HG02840 (cell line): ENCODE results near the gene ATP6V1B1.

ENCODE experiments used
- ATAC-seq: cut with Tn5 transposase; IDR thresholded peaks from one replicate; pipeline ENCODE4 v1.9.1; 2021; ENCODE audit warnings: mild to moderate bottlenecking, moderate library complexity, moderate number of reproducible peaks; ENCODE audit not compliant: unreplicated experiment, low FRiP score

The ATP6V1B1 gene

DNA sequence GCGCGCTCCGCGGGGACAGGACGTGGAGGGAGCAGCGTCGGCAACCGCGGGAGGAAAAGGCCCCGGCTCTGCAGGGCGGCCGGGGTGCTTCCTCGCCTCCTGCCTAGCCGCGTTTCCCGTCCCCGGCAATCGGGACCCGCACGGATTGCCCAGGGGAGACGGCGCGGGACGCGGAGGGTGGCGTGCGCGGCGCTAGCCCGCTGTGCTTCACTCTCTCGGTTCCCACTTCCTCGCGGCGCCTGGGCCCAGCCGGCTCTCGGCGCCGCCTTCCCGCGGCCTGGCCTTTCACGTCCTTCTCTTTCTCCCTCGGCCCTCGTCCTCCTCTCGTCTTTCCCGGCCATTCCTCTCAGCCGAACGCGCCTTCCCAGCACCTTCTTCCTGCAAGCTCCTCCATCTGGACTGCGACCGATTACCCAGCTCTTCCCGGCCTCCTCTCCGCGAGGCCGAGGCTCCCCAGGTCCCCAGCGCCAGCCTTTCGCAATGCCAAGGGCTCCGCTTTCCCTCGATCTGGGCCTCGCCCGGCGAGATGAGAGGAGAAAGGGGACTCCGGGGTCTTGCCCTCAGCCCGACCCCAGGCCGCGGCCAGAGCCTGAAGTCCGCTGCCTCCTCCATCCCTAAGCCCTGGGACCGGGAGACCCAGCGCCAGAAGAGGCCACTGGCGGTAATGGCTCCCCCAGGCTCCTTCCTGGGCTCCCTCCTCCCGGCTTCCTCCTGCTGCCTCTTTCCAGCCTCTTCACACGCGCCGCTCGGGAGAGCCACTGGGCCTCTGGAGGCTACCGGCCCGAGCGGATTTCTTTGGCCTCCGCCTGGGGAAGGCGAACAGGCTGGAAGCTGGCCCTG, 34.3 kb upstream of the ATP6V1B1 start:
- no peak for ATAC-seq

DNA sequence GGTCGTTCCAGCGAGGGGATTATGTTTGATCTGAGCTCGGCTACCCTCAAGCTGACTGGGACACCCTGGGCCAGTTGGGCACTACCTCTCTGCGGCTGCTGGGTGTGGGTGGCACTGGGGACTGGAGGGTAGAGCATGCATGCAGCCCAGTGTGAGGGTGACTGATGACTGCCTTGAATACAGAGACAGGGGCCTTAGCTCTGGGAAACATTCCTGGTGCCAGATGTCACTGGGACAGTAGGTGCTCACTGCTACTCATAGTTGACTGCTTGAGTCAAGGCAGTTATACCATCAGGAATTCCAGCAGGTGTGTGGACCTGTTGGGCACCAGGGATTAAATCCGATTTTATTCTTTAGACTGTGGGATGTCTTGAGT, 33.6 kb upstream of the ATP6V1B1 start:
- ATAC-seq: no peak

DNA sequence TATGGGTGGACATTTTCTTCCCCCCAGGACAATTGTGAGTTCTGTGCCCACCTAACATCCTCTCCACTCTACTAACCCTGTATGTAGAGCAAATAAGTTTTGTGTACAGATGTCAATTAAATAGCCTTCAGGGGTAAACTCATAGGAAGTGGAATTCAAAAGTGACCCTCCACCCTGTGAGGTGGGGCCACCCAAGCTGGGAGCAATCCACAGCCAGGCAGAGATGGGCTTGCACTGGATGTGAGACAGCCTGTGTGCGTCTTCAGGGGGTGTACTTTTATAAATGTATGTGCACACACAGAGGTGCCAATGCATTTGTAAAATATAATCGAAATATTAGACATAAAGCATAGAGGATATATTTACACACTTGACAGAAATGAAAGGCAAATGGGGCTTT, 33.1 kb upstream of the ATP6V1B1 start:
- no peak for ATAC-seq

DNA sequence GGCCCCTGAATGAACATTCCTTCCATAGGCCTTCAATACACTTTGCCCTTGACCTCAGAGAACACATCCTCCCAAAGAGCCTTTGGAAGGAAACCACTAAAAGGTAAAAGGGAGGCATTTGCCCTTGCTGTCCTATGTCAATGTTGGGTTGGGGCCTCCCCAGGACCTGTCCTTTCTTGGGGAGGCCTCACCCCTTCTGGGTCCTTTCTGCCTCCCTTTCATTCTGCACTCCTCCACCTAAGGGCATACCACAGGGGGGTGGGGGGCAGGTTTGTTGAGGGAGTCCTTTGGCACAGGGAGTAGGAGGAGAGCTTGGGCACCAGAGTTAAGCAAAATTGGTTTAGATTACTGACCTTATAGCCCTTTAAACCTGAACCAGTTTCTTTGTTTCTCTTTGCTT, 32.5 kb upstream of the ATP6V1B1 start:
- no peak for ATAC-seq

DNA sequence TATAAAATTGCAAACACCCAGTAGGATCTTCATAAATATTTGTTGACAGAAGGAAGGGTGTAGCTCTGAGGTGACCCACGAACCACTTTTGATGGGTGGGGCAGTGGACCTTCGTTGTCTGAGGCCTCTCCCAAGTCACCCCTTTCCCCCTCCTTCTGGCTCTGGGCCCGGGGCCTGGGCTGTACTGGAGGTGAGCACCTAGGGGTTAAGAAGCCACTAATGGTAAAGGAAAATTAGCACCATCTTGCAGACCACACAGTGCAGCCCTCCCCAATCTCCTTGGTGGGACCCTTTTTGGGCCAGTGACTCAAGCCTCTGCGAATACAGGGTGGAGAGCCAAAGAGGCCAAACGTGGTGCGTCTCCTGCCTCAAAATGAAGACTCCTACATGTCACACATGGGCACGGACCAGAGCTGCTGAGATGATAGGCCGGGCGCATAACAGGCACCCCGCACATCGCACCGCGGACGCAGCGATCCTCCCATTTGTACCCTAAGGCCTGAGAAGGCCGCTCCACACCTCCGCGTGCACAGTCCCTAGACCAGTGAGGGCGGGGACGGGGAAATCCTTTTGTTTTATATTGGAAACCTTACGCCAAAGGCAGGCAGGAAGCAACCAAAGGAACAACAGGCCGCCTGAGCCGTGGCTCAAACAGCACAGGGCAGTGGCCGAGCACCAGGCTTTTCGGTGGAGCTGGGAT, 31.9 kb upstream of the ATP6V1B1 start:
- ATAC-seq: no peak

DNA sequence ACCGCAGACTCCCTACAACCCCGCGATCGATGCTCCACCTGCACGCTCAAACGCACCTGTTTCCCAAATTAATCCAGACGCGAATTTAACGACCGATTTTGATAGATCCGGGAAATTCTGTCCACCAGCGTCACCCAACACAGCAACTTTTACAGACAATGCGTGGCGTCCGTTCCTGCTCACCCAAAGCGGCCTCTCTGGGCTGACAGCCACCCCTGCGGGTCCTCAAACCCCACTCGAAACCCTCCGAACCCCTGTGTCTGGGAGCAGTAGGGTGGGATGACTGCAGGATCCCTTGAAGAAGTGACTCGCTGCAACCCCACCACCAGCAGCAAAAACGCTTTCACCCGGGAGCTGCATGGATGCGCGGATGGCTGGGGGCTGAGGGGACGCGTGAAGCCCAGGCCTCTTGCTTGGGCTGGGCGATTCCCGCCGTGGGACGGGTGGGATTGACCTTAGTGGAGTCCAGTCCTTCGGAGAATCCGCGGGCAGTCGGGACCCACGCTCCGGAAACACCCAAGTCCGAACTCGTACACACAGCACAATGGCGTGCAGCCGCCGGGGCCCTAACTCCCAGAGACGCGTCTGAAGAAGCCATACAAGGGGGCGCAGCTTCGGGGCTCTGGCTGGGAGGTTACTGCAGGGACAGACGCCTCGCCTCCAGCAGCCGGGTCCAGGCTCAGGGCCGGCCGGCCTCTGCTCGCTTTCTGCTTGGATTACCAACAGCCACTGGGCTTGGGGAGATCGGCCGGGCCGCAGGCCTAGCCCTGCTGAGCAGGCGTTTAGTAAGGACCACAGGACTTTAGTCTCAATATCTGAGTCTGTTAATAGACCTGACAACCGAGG, 31.1 kb upstream of the ATP6V1B1 start:
- no peak for ATAC-seq

DNA sequence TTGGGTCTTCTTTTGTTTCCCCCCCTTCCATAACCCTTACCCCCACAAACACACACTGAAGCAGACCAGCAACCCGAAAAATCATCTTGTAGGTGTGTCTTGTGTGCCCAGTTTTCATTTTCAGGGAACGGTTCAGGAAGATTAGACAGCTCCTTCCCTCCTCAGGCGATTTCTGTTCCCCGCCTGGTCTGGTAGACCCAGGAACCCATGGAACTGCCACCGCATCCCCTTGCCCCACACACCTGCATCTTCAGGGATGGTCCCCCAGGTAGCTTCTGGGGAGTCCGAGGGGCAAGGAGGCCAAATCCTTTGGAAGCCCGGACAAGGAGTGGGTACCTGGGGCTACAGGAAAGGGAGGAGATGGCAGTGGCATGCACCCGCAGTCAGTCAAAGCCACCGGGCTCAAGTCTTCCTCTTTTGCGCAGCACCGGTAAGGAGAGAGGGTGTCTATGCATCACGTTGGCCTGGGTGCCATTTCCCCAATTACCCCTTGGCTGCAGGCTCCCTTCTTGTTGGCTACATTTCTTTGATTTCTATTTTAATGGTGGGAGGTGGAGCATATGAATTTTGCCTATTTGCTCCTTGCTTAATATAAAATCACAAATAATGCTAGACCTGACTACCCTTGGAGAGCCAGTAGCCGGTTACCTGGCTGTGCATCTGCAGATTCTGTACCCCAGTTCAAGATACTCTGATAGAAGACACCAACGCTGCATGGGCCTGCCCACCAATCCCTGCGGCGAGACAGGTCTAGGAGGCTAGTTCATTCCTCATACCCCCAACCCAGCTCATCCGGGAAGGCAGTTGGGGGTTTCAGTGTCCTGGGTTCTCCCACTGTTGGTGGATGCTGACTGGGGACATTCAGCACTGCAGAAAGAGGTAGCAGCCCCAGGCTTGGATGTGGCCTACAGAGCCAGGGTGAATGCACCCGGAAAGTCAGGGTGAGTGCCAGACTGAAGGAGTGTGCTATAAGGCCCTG, 30.0 kb upstream of the ATP6V1B1 start:
- no peak for ATAC-seq

DNA sequence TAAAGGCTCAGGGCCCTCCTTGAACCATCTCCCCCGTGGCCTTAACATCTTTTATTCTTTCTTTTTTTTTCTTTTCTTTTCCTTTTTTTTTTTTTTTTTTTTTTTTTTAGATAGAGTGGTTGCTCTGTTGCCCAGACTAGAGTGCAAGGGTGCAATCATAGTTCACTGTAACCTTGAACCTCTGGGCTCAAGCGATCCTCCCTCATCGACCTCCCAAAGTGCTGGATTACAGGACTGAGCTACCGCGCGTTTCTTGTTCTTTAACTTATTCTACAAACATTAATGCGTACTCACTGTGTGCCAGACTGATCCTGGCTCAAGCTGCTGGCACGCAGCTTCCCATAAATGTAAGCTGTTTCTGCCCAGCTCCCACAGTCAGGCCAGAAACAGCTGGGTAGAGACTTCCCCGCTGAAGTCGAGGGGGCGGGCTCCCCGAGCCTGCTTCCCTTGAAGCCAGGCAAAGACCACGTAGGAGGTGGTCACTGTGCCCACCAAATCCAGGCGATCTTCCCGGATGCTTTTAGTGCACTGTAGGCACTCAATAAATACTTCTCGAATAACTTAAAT, 29.2 kb upstream of the ATP6V1B1 start:
- ATAC-seq: no peak

DNA sequence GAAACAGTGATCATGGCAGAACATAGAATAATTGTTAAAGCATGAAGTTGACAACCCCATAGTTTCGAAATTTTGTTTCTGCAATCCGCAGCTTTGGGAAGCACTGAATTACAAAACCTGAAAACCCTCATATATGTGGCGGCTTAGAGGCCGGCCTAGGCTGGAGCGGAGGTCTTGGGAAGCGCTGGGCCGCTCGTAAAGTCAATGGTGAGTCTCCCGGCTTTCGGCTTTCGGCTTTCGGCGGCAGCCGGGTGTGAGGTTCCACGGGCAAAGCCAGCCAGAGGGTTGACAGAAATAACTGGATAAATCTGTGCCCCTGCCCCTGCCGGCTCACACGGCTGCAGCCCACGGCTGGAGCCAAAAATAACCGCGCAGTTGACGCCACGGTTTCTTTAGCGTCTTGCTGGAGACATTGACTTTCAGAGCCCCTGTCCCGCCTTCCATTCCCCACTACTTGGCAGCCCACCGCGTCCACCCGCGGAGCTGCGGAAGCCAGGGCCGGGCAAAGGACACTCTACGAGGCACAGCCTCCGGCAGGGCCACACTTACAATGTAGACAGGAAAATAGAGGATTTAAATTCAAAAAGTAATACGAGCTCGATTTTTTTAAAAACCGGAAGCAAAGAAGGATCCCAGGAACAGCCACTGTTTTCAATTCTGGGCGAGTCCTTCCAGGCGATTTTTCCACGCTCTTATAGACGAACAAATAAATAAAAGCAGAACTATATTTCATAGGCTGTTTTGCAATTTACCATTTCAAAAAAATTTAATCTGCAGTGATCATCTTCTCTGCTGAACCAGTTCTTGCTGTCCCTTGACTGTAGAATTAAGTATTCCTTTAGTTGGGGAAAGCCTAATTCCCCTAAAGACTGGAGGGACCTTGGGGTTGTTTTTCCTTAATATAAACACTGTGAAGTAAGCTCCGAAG, 28.3 kb upstream of the ATP6V1B1 start:
- no peak for ATAC-seq

DNA sequence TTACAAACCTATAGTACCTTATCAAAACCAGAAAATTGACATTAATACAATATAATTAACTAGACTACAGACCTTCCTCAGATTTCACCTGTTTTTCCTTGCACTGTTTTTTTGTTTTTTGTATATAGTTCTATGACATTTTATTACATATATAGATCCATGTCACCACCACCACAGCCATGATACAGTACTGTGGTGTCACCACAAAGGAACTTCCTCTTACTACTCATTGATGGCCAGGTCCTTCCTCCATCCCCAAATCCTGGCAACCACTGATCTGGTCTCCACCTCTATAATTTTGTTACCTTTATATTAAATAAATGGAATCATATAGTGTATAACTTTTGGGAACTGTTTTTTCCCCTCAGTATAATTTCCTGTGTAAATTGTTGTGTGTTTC, 19.4 kb upstream of the ATP6V1B1 start:
- no peak for ATAC-seq

DNA sequence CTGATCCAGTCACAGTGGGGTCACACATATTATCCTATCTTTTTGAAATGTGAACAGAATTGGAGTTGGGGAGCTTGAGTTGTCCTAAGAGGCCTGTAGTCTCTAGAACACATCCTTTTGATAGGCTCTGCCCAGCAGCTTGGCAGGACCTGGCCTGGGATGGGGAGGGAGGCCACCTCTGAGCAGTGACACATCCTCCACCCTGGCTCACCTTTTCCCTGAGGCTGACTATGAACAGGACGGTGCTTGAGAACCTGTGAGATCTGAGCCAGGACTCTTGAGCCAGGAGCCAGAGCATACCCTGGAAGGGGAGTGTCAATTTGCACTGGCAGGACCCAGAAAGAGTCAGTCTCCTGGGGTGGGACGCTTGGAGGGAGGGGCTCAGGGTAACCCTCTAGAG, 17.7 kb upstream of the ATP6V1B1 start:
- no peak for ATAC-seq

DNA sequence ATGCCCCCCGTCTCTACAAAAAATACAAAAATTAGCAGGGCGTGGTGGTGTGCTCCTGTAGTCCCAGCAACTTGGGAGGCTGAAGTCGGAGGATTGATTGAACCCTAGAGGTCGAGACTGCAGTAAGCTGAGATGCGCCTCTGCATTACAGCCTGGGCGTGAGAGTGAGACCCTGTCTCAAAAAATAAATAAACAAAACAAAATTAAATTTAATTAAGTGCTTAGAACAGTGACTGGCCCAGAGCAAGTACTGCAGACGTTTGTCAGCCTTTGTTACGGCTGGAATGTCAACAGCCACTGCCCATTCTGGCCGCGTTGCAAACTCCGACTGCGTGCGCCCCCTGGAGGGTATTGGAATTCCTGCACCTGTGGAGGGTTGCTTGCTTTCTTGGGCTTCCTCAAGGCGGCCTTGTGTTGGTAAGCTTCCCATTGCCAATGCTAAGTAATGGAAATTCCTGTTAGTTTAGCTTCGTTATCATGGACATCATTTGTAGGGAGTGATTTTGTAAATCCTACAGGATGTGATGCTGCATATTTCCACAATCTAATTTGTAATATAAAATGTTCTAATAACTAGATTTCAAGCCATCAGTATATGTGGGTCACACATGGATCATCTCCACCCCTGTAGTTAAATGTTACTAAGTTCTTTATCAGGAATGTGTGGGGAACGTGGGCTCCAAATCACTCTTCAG, 15.9 kb upstream of the ATP6V1B1 start:
- ATAC-seq: no peak

DNA sequence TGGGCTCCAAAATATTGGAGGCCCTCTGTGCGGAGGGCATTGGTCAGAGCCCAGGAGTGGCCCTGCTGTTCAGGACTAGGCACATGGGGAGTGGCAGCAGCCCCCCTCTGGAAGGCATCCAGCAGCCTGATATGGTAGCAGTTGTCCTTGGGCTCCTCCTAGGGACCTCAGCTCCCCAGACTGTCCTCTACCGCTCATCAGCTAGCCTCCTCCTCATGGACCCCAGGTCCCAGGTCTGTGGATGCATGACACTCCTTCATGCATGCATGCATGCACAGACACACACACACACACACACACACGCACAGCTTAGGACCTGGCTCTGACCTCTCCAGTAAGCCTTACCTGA, 15.4 kb upstream of the ATP6V1B1 start:
- no peak for ATAC-seq

DNA sequence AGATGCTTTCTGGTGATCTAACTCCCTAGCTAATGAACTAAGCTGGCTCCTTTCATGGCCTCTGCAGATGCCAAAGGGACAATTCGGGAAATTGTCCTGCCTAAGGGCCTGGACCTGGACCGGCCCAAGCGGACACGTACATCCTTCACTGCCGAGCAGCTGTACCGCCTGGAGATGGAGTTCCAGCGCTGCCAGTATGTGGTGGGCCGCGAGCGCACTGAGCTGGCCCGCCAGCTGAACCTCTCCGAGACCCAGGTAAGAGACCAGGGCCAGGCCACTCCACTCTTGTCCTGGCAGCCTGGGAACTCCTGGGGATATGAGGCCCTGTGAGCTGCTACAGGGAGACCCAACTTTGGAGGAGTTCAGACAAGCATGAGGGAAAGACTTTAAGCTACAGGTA, 14.7 kb upstream of the ATP6V1B1 start:
- no peak for ATAC-seq

DNA sequence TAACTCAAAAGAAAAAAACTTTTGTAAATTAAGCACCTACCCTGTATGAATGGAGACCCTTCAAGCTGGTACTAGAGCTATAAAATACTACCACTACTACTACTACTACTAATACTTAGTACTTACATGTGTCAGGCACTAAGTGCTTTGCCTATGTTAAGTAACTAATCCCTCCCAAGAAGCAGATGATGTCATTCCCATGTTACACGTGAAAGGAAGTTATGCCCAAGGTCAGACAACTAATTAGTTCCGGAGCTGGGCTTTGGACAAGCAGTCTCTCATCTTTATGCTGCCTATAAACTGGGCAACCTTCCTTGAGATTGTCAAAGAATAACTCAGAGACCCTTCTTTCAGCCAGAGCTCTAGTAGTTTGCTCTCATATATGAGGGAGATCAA, 13.9 kb upstream of the ATP6V1B1 start:
- ATAC-seq: no peak

DNA sequence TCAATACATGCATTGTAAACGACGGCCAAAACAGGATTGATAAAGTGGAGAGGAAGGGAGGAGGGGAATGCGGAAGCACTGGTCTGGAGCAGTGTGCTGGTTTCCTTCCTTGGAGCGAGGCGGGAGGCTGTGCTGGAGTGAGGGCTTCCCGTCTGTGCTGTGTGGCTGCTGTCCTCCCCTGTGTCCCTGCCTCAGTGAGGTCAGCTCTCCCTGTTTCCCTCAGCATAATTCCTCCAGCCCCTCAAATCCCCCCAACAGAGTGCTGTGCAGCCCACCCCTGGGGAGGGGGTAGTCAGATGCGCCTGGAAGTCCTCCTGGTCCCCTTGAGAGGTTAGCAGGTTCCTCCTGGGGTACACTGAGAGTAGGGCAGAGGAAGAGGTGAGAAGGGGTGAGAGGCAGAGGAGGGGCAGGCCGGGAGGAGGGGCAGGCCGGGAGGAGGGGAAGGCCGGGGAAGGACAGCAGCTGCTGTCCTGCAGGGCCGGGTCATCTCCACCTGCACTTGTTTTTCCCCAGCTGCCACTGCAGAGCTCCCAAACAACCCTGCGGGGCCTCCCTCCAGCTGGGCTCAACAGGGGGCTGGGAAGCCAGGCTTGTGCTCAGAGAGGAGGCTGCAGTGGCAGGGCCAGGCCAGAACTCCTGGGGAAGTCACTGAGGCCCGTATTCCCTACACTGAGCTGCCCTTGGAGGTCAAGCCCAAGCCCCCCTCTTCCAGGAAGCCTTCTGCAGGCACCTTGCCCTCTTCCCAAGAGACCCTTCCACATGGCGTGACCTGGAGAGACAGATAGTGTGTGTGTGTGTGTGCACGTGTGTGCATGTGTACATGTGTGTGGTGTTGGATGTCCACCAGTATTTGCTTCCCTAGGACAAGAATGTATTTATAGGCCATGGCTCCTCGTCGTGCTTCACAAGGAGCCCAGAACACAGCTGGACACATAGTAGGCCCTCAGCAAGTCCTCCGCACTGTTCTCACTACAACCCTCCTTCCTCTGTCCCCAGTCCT, 13.2 kb upstream of the ATP6V1B1 start:
- ATAC-seq: no peak
